Stimulated activated CD4-positive, alpha-beta T cell treated with anti-CD3 and anti-CD28 coated beads, Interleukin-1b, Interleukin-23, amount 100 ng/mL, for 24 hours (primary cell): ENCODE measurements around the gene TRERF1.
A peak's percentile ranks its signal among the peaks of the same experiment; 100 is the strongest.
"Not testable (repeated sequence)": the region's sequence is repeated elsewhere in the genome, so short reads cannot be mapped to it uniquely, and the experiment has no call there.

Source experiments
- DNase-seq, 4 experiments: peaks; one replicate each; pipeline ENCODE4 v3.0.0-alpha.2; 2020; ENCODE audit warnings: low read depth in 4 of 4, low spot score in 1 of 4

Gene TRERF1, protein sequence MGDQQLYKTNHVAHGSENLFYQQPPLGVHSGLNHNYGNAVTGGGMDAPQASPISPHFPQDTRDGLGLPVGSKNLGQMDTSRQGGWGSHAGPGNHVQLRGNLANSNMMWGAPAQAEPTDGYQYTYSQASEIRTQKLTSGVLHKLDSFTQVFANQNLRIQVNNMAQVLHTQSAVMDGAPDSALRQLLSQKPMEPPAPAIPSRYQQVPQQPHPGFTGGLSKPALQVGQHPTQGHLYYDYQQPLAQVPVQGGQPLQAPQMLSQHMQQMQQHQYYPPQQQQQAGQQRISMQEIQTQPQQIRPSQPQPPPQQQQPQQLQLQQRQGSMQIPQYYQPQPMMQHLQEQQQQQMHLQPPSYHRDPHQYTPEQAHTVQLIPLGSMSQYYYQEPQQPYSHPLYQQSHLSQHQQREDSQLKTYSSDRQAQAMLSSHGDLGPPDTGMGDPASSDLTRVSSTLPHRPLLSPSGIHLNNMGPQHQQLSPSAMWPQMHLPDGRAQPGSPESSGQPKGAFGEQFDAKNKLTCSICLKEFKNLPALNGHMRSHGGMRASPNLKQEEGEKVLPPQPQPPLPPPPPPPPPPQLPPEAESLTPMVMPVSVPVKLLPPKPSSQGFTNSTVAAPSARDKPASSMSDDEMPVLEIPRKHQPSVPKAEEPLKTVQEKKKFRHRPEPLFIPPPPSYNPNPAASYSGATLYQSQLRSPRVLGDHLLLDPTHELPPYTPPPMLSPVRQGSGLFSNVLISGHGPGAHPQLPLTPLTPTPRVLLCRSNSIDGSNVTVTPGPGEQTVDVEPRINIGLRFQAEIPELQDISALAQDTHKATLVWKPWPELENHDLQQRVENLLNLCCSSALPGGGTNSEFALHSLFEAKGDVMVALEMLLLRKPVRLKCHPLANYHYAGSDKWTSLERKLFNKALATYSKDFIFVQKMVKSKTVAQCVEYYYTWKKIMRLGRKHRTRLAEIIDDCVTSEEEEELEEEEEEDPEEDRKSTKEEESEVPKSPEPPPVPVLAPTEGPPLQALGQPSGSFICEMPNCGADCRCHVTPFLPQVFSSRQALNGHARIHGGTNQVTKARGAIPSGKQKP (N-terminal part only)

DNA sequence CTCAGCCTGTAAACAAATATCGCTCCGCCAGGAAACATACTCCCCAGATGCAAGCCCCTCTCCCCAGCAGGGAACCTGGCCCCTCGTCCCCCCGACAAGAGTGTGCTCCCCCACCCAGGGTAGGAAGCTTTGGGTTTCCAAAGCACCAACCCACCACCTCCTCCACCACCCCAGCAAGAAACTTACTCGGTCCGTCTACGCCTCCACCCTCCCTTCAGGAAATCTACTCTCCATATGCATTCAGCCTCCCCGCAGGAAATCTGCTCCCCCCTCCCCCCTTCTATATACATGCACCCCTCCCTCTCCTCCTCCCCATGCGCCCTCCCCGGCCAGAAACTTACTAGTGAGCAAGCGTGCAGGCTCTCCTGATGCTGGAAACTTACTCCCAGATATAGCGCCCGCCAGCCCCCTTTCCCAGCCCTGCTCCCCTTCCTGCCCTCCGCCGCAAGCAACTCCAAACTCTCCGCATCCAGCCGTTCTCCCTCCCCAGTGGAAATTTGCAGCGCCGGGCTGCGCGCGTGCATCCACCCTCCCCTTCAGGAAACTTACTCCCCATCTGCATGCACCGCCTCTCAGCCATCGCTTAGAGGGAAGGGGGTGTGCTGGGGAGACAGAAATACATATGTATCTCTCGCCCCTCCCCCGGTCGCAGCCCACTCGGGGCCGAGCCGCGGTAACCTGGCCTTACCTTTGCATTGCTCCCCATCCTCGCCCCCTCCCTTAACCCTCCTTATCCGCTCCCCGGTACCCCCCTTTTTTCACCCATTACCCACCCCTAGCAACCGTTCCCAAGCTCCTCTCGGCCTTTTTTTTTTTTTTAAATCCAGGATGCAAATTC, at the start of gene TRERF1:
TSS of gene TRERF1 (minus strand) at position 594 of the 838 bp plus-strand sequence. CDS start 182,336 bp downstream, outside the sequence.
- DNase-seq, result peak in 2 of 4 experiments; percentile 34 to 36

DNA sequence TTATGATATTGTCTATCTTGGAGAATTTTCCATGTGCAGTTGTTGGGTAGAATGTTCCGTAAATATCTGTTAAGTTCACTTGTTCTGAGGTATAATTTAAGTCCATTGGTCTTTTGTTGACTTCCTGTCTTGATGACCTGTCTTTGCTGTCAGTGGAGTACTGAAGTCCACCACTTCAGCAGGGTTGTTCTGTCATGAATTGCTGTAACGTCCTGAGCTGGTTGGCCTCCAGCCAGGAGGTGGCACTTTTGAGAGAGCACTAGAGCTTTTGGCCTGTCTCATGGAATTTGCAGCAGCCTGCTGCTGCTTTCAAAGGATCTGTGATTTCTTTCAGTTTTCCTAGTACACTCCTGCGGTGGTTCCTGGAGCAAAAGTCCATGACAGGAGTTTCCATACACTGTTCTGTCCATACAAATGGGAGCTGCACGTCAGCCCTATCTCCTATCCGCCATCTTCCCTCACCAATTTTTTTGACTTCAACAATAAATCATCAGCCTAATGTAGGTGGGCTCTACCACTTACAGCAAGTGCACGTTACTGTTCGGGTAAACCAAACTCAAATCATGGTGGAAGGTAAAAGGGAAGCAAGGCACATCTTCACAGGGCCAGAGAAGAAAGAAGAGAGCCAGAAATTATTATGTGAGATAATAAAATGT, 46.9 kb upstream of the TRERF1 start:
- no peak for DNase-seq

DNA sequence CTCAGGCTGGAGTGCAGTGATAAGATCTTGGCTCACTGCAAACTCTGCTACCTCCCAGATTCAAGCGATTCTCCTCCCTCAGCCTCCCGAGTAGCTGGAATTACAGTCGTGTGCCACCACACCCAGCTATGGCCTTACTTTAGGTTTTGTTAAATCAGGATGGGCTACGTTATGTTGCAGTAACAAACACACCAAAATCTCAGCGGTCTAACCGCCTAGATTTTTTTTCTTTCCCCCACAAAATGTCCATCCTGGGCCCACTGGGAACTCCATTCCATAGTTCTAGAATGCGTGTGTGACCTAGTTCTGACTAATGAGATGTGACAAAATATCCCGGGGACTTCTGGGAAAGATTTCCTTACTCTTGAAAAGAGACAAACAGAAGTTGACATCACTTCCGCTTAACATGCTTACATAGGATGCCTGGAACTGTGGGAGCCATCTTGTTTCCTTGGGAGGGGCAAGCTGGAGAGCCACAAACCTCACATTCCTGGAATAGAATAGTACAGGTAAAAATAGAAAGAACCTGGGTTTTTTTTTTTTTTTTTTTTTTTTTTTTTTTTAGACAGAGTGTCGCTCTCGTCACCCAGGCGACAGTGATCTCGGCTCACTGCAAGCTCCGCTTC, 42.3 kb upstream of the TRERF1 start:
- DNase-seq, result no peak

DNA sequence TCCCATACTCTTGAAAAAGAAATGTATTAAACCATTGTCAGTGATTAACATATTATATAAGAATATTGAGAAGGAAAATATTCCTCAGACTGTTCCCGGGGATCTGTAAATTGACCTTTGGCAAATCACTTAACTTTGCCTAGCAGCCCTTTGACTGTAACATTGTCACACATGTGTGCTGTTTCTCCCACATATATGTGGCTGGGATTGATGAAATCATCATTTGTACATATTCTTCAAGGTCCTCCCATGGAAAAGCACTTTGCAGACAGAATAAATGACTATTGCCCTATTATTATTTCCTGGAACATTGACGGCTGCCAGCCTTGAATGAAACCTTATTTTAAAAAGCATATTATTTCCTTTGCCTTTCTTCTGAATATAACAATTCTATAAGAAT, 36.4 kb upstream of the TRERF1 start:
- DNase-seq, result no peak

DNA sequence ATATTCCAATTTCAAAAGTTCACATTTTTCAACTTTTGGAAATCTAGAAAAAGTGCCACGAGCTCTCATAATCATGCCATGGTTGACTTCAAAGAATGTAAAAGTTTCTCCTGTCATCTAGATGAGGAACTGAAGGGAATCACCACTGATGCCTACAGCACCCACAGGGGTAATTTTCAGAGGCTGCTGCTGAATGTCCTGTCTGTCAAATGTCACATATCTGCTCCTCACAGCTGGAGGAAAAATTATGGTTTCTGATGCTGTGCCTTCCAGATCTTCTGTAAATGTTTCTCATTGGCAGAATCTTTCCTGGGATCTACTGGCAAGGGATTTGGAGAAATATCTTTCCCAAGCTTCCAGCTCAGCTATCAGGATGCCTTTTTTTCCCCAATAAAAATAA, 32.5 kb upstream of the TRERF1 start:
- DNase-seq, result no peak

DNA sequence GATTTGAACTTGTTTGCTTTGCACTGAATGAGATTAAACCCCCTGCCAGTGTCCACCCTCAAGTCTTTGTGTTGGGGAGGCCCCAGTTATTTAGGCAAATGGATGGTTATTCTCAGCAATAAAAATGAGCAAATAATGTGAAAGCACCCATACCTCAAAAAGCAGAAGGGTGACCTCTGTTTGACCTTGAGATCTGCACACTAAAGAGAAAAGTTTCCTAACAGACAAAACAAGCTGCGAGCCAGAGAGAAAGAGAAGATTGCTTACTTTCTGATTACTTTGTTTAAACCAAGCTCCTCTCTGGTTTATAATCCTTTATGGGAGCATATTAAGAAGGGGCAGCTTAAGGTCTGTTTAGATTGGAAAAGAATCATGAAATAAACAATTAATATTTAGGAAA, 30.4 kb upstream of the TRERF1 start:
- DNase-seq, result no peak

DNA sequence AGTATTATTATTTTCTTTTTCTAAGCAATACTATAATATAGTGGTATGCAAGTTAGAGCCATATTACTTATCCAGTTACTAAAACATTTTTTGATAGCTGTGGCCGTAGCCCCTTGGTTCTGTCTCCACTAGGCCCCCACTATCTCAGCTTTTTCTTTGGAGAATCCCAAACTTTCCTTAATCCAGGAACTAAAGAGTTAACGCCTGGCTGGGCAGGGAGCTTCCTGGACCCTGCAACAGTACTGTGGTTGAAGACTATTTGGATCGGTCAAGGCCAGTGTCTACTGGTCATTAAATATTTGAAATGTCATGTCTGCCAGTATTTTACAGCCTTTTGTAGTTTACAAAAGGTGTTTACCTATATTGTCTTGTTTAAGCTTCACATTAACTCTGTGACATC, 20.0 kb upstream of the TRERF1 start:
- DNase-seq, result no peak

DNA sequence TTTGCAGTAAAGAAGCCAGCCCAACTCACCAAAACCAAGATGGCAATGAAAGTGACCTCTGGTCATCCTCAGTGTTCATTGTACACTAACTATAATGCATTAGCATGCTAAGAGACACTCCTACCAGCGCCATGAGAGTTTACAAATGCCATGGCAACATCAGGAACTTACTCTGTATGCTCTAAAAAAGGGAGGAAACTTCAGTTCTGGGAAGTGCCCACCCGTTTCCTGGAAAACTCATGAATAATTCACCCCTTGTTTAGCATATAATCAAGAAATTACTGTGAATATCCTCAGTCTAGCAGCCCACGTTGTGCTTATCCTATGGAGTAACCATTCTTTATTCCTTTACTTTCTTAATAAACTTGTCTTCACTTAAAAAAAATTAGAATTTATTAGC, 19.4 kb upstream of the TRERF1 start:
- no peak for DNase-seq

DNA sequence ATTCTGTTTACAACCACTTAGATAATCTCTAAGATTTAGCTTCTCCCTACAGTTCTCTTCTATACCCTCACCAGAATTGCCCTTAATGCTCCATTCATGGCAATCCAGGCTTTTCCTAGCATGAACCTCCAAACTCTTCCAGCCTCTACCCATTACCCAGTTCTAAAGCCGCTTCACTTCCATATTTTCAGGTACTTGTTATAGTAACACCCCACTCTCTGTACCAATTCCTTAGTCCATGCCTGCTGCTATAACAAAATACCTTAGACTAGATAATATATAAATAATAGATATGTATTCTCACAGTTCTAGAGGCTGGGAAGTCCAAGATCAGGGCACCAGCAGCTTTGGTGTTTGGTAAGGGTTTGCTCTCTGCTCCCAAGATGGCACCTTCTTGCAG, 16.5 kb upstream of the TRERF1 start:
- no peak for DNase-seq

DNA sequence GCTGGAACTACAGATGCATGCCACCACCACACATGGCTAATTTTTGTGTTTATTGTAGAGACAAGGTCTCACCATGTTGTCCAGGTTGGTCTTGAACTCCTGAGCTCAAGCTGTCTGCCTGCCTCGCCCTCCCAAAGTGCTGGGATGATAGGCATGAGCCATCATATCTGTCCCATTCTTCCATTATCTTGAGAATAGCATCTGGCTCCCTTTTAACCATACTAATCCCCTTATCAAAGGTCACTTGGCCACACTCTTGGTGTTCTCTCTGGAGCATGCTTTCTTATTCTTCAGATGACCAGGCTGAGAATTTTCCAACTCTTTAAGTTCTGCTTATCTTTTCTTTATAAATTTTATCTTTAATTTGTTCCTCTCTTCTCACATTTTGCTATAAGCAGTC, 15.9 kb upstream of the TRERF1 start:
- no peak for DNase-seq

DNA sequence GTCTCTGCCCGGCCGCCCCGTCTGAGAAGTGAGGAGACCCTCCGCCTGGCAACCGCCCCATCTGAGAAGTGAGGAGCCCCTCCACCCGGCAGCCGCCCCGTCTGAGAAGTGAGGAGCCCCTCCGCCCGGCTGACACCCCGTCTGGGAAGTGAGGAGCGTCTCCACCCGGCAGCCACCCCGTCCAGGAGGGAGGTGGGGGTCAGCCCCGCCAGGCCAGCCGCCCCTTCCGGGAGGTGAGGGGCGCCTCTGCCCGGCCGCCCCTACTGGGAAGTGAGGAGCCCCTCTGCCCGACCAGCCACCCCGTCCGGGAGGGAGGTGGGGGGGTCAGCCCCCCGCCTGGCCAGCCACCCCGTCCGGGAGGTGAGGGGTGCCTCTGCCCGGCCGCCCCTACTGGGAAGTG, 14.7 kb upstream of the TRERF1 start:
- DNase-seq, result not testable (repeated sequence)

DNA sequence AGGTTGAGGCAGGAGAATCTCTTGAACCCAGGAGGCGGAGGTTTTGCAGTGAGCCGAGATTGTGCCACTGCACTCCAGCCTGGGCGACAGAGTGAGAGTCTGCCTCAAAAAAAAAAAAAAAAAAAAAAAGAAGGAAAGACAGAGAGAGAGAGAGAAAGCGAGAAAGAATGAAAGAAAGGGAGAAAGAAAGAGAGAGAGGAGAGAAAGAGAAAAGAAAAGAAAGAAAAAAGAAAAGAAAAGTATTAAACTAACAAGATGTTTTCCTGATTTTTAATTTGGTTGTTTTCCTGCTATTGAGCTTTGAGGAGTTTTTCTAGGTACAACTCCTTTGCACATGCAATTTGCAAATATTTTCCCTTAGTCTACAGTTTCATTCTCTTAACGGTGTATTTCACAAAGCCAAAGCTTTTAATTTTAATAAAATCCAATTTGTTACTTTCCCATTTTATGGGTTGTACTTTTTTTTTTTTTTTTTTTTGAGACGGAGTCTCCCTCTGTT, 10.8 kb upstream of the TRERF1 start:
- DNase-seq, result no peak

DNA sequence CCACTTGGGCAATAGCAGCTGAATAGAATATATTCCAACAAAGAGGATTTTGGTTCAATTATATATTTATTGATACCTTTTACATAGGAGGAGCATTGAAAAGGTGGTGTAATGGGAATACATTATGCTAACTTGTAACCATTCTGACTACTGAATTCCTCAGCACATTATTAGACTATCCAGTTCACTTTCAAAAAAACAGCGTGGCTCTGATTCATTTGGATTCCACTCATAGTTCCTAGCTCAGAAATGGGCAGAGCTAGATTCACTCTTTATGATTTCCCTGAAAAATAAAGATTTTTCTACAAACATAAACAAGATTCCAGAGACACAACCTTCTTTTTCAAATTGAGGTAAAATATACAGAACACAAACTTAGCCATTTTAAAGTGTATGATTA, 9.2 kb upstream of the TRERF1 start:
- no peak for DNase-seq

DNA sequence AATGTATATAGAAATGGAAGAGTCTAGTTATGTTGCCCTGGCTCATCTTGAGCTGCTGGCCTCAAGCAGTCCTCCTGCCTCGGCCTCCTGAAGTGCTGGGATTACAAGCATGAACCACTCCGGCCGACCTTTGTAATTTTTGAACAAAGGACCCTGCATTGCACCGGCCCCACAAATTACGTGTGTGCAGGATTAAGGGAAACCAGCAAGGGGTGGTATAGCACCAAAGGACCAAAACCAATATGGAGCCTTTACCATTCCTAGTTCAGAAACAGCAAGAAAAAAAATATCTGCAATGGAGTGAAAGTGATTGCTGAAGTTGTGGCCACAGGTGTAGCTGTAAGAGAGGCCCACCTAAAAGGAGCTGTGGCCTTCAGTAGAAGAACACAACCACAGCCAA, 8.2 kb upstream of the TRERF1 start:
- DNase-seq, result no peak

DNA sequence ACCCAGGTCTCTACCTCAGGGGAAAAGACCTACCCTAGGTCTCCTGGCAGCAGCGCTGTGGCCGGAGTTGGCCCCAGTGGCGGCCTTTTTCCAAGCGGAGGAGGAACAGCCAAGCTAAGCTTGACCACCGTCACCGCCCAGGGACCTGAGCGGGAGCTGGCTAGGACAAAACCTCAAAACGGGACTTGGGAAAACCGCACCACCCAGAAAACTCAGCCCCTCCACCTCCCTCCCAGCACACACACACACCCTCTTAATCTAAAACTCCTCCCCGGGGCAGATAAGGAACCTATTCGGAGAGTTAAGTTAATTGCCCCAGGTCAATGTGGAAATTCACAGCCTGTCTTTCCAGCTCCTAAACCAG, 2.7 kb upstream of the TRERF1 start:
- DNase-seq, result no peak

DNA sequence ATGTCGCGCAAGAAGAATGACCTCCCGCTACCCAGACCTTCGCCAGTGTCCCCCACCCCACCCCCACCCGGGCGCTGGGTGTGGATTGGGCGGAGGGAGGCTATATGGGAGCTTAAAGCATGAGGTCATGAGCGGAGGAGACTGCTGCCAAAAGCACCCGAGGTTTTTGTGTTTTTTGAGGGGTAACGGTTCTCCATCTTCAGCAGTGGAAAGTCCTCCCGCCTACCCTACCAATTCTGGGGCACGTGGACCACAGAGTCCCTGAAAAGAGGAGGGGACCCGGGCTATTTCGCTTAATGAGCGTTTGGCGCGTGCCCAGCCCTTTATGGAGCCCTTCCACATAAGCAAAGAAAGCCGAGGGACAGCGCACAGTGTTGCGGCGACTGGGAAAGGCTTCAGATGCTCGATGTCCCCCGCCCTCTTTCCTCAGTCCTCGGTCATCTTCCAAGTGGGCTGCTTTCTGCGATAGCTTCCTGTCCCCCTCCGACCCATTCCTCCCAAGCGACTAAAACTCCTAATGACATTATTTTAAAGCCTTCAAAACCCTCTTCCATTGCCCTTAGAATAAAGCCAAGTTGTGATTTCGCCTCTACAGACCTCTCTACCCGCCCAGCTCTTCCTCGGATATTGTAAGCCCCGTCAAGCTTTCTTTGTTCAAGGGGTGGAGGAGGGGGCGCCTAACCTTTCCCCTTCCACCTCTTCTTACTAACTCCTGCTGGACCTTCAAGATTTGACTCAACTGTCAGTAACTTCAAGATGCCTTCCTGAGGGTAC, 2.1 kb upstream of the TRERF1 start:
- no peak for DNase-seq

DNA sequence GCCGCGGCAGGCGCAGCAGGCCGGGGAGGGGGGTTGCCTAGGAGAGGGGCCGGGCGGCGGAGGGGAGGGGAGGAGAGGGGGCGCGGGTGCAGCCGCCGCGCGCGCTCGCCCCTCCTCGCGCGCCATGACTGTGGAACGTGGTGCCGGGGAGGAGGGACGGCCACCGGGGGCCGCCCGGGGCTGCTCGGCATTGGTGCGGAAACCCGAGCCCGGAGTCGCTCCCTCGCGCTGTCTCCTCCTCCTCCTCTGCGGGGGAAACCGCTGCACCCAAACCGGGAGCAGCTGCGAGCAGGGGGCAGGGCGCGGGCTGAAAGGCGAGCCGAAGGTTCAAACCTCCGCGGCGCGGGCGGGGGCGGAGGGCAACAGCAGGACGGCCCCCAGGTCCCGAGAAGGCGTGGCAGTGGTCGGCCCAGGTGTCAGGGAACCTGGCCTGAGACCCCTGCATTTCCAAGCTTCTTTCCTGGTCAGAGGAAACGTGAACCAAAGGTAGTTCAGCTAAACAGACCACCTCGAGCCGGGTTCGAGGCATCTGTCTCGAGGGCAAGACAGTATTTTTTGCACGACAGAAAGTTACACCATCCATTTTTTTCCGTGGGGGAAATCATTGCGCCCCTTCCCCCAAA, 1.4 kb upstream of the TRERF1 start:
- DNase-seq, result peak in 3 of 4 experiments; percentile 42 to 75 (median 67)

DNA sequence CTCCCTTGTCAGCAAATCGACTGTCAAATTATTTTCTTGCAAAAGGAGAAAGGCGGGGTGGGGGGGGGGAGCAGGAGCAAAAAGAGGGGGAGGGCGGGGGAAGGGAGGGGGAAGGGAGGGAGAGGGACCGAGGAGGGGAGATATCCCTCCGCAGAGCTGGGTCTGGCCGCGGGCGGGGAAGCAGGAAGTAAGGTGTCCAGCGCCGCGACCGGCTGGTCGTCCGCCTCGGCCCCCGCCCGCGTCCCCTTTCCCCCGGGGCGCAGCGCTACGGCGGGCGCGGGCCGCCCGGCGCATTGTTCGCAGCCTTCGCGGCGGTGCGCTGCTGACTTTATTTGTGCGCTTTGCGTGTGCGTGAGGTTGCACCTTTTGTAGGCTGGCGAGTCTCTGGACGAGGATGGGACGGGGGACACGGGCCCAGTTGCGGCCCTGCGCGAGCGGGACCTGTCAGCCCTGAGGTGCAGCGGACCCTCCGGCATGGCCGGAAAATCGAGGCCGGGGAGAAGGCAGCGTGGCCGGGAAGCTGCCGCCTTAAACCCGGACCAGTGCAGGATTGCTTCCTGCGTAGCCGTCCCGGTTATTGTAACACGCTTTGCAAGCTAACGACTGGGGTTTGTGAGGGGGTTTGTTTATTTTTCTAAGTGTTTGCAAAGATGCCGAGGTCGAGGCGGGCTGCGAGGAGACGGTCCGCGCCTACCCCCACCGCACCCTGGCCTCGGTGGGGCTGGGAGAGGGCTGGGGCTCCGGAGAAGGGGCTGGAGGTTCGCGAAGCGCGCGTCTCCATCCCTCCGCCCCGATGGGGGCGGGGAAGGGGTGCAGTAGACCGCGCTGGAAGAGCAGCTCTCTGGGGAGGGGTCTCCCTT, 675 bp upstream of the TRERF1 start:
- DNase-seq, result peak in 2 of 4 experiments; percentile 24 to 25
